HEK293T (cell line): ENCODE results near the gene ICA1.

ENCODE experiments used
- BHLHE40 ChIP-seq: fragments of 450-650 bp; IDR thresholded peaks from 2 replicates; pipeline ENCODE4 v1.6.1; 2016; ENCODE audit warnings: mild to moderate bottlenecking, moderate library complexity, borderline replicate concordance
- ELF4 ChIP-seq: fragments of 450-650 bp; IDR thresholded peaks from 2 replicates; pipeline ENCODE4 v1.6.1; 2017; ENCODE audit warnings: antibody characterized with exemption
- FOXK2 ChIP-seq: fragments of 450-650 bp; IDR thresholded peaks from 2 replicates; pipeline ENCODE4 v1.6.1; 2016; ENCODE audit warnings: mild to moderate bottlenecking
- FOXM1 ChIP-seq: fragments of 450-650 bp; IDR thresholded peaks from 2 replicates; pipeline ENCODE4 v1.6.1; 2017; ENCODE audit warnings: mild to moderate bottlenecking, borderline replicate concordance
- L3MBTL2 ChIP-seq: fragments of 450-650 bp; conservative IDR thresholded peaks from 2 replicates; pipeline ENCODE4 v1.6.1; 2016; ENCODE audit warnings: mild to moderate bottlenecking
- LEF1 ChIP-seq: fragments of 450-650 bp; IDR thresholded peaks from 2 replicates; pipeline ENCODE4 v1.6.1; 2017; ENCODE audit warnings: mild to moderate bottlenecking, borderline replicate concordance
- NFRKB ChIP-seq: fragments of 450-650 bp; IDR thresholded peaks from 2 replicates; pipeline ENCODE4 v1.6.1; 2016; ENCODE audit warnings: mild to moderate bottlenecking, moderate library complexity
- SP1 ChIP-seq: fragments of 450-650 bp; IDR thresholded peaks from 2 replicates; pipeline ENCODE4 v1.6.1; 2017
- SUZ12 ChIP-seq: fragments of 450-650 bp; IDR thresholded peaks from 2 replicates; pipeline ENCODE4 v1.6.1; 2016; ENCODE audit warnings: mild to moderate bottlenecking
- TARDBP ChIP-seq: fragments of 450-650 bp; IDR thresholded peaks from 2 replicates; pipeline ENCODE4 v1.6.1; 2016
- TF ChIP-seq, protein P1 (sequence below): fragments of 450-650 bp; IDR thresholded peaks from 2 replicates; pipeline ENCODE4 v1.6.1; 2016

GRCh38 chr7:8131694-8132605 lies 130.0 kb downstream of the ICA1 start:
- TF ChIP-seq TARDBP (no peak), BHLHE40 (no peak), NFRKB (no peak), L3MBTL2 (no peak), LEF1 (no peak), SUZ12 (no peak), FOXK2 (no peak), ELF4 (no peak), FOXM1 (no peak), SP1 (no peak)
- TF ChIP-seq, protein P1, sequence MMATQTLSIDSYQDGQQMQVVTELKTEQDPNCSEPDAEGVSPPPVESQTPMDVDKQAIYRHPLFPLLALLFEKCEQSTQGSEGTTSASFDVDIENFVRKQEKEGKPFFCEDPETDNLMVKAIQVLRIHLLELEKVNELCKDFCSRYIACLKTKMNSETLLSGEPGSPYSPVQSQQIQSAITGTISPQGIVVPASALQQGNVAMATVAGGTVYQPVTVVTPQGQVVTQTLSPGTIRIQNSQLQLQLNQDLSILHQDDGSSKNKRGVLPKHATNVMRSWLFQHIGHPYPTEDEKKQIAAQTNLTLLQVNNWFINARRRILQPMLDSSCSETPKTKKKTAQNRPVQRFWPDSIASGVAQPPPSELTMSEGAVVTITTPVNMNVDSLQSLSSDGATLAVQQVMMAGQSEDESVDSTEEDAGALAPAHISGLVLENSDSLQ, result no peak
